GM12878 (cell line): ENCODE results near the gene TGM5.

Experiments used
- EZH2 ChIP-seq: IDR thresholded peaks from 2 replicates; pipeline ENCODE4 v1.6.1; 2012; ENCODE audit warnings: low read depth, mild to moderate bottlenecking, control low read depth, inconsistent platforms, low read length, borderline replicate concordance; ENCODE audit not compliant: control insufficient read depth
- GABPA ChIP-seq: IDR thresholded peaks from 2 replicates; pipeline ENCODE4 v1.6.1; 2014; ENCODE audit warnings: antibody characterized with exemption, low read depth, mild to moderate bottlenecking, inconsistent platforms
- IKZF1 ChIP-seq: fragments of 450-650 bp; conservative IDR thresholded peaks from 2 replicates; pipeline ENCODE4 v1.6.1; 2017; ENCODE audit warnings: antibody characterized with exemption, mild to moderate bottlenecking
- KAT2A ChIP-seq: conservative IDR thresholded peaks from 2 replicates; pipeline ENCODE4 v1.6.1; 2011; ENCODE audit warnings: low read depth, low read length; ENCODE audit not compliant: control insufficient read depth
- NR2C2 ChIP-seq: IDR thresholded peaks from 2 replicates; pipeline ENCODE4 v1.6.1; 2011; ENCODE audit warnings: borderline replicate concordance, low read depth; ENCODE audit not compliant: control insufficient read depth, insufficient read length
- SKIL ChIP-seq: fragments of 450-650 bp; IDR thresholded peaks from 2 replicates; pipeline ENCODE4 v1.6.1; 2017; ENCODE audit warnings: mild to moderate bottlenecking, low read depth, inconsistent platforms; ENCODE audit not compliant: poor library complexity, severe bottlenecking

GRCh38 chr15:43229977-43230376 is 36.8 kb downstream of the TGM5 start:
- no peak for TF ChIP-seq NR2C2
- no peak for TF ChIP-seq IKZF1
- no peak for TF ChIP-seq SKIL
- TF ChIP-seq KAT2A, result no peak
- no peak for TF ChIP-seq EZH2
- TF ChIP-seq GABPA, result no peak
